GM18505 (cell line): ENCODE results near the gene MTUS2.

Source experiments
- ATAC-seq: cut with Tn5 transposase; IDR thresholded peaks from one replicate; pipeline ENCODE4 v1.9.1; 2021; ENCODE audit not compliant: unreplicated experiment
- POLR2A ChIP-seq: IDR thresholded peaks from 4 replicates; pipeline ENCODE4 v1.6.1; 2011; ENCODE audit warnings: borderline replicate concordance; ENCODE audit not compliant: insufficient read depth, insufficient read length; ENCODE audit errors: extremely low read depth

Gene MTUS2

GRCh38 chr13:29103065-29103800, 283.1 kb downstream of the MTUS2 start:
- no peak for TF ChIP-seq POLR2A
- no peak for ATAC-seq

- ATAC-seq: no peak
- TF ChIP-seq POLR2A: no peak
These were observed 284.3 kb downstream of the MTUS2 start for GRCh38 chr13:29104461-29104860.

- no peak for TF ChIP-seq POLR2A
- ATAC-seq: no peak
These were observed 285.6 kb downstream of the MTUS2 start for GRCh38 chr13:29105779-29106178.

- no peak for ATAC-seq
These were observed 286.5 kb downstream of the MTUS2 start for GRCh38 chr13:29106651-29107050.

GRCh38 chr13:29108068-29108786, 288.1 kb downstream of the MTUS2 start:
- ATAC-seq: no peak
- TF ChIP-seq POLR2A: no peak

More at GRCh38 chr13:29106651-29107050, 286.5 kb downstream of the MTUS2 start:
- no peak for TF ChIP-seq POLR2A

GRCh38 chr13:29109987-29110386, 289.8 kb downstream of the MTUS2 start:
- no peak for ATAC-seq
- no peak for TF ChIP-seq POLR2A

- ATAC-seq: no peak
- TF ChIP-seq POLR2A: no peak
These were observed 291.3 kb downstream of the MTUS2 start for GRCh38 chr13:29111446-29111845.

- TF ChIP-seq POLR2A: no peak
- no peak for ATAC-seq
These were observed 295.7 kb downstream of the MTUS2 start for GRCh38 chr13:29115842-29116241.

GRCh38 chr13:29117663-29118062, 297.5 kb downstream of the MTUS2 start:
- TF ChIP-seq POLR2A: no peak
- ATAC-seq: no peak

GRCh38 chr13:29118471-29118870, 298.3 kb downstream of the MTUS2 start:
- no peak for ATAC-seq
- TF ChIP-seq POLR2A: no peak

GRCh38 chr13:29125191-29125933, 305.2 kb downstream of the MTUS2 start:
- no peak for TF ChIP-seq POLR2A
- peak; percentile 69 for ATAC-seq

- TF ChIP-seq POLR2A: no peak
- peak; percentile 71 for ATAC-seq
These were observed 305.8 kb downstream of the MTUS2 start for GRCh38 chr13:29125934-29126424.

- no peak for TF ChIP-seq POLR2A
- no peak for ATAC-seq
These were observed 309.5 kb downstream of the MTUS2 start for GRCh38 chr13:29129616-29130015.
